HUDEP-2 (cell line): Measurements from ENCODE around the gene ADAMTSL1.

Source experiments
- DNase-seq, 76 experiments: peaks; one replicate each; lab custom pipeline; 2025; ENCODE audit not compliant: unreplicated experiment in 76 of 76; lab: John Stamatoyannopoulos, UW

ADAMTSL1 gene

GRCh38 chr9:18601026-18601425 is 127.1 kb downstream of the ADAMTSL1 start:
- DNase-seq = no peak

GRCh38 chr9:18601956-18602355 is 128.0 kb downstream of the ADAMTSL1 start:
- DNase-seq = no peak

GRCh38 chr9:18604767-18605730 is 131.1 kb downstream of the ADAMTSL1 start:
- DNase-seq = no peak

- no peak for DNase-seq
Observed at GRCh38 chr9:18605766-18606180, 131.8 kb downstream of the ADAMTSL1 start.

- no peak for DNase-seq
Observed at GRCh38 chr9:18606281-18606680, 132.3 kb downstream of the ADAMTSL1 start.

GRCh38 chr9:18606846-18607245 is 132.9 kb downstream of the ADAMTSL1 start:
- DNase-seq = no peak

- no peak for DNase-seq
Observed at GRCh38 chr9:18608371-18608770, 134.4 kb downstream of the ADAMTSL1 start.

GRCh38 chr9:18610956-18611355 is 137.0 kb downstream of the ADAMTSL1 start:
- no peak for DNase-seq

- DNase-seq = no peak
Observed at GRCh38 chr9:18611971-18612370, 138.0 kb downstream of the ADAMTSL1 start.

GRCh38 chr9:18614116-18614515 is 140.2 kb downstream of the ADAMTSL1 start:
- no peak for DNase-seq

GRCh38 chr9:18614651-18615050 is 140.7 kb downstream of the ADAMTSL1 start:
- no peak for DNase-seq

- no peak for DNase-seq
Observed at GRCh38 chr9:18616976-18617375, 143.0 kb downstream of the ADAMTSL1 start.

GRCh38 chr9:18617759-18618158 is 143.8 kb downstream of the ADAMTSL1 start:
- no peak for DNase-seq

GRCh38 chr9:18618862-18619261 is 144.9 kb downstream of the ADAMTSL1 start:
- DNase-seq = no peak

GRCh38 chr9:18622186-18622836 is 148.4 kb downstream of the ADAMTSL1 start:
- DNase-seq = no peak

GRCh38 chr9:18623221-18624079 is 149.5 kb downstream of the ADAMTSL1 start:
- no peak for DNase-seq

- no peak for DNase-seq
Observed at GRCh38 chr9:18626046-18626698, 152.2 kb downstream of the ADAMTSL1 start.

GRCh38 chr9:18629136-18629535 is 155.2 kb downstream of the ADAMTSL1 start:
- DNase-seq = no peak

GRCh38 chr9:18632632-18633403 is 158.9 kb downstream of the ADAMTSL1 start:
- no peak for DNase-seq

GRCh38 chr9:18636781-18637180 is 162.8 kb downstream of the ADAMTSL1 start:
- no peak for DNase-seq
